ENCODE data around the gene CDK4. TPM values are rescaled to one million over a fixed set of nuclear protein-coding genes. Genes with fewer than 3 reads are reported as not detected.

Gene CDK4
- total RNA-seq, 4 donors from 2014 or later, result 95.2 to 137 (median 113) TPM

DNA sequence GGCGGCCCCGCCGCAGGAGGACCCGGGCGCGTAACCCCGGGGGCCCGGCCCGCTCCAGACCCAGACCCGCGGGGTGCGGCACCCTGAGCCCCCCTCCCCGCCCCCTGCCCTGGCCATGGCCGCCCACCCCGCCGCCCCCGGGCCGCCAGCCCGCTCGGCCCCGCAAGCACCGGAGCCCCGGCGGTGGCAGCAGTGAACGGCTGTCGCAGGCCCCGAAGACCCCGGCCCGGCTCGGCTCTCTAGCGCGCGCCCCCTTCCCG, 3.0 kb upstream of the CDK4 start:
- peak overlapping the region in 1 of 3 donors; percentile 79 for H3K4me3 ChIP-seq (replicated peaks in 1 of 3)
- peak overlapping the region; percentile 35 to 74 (median 46) for H3K27ac ChIP-seq
- no peak for DNase-seq
- H3K27me3 ChIP-seq, result no peaks in the 10 kb centered on the region
- peaks cover 10 to 11% of the 10 kb centered on the region in 2 donors for H3K36me3 ChIP-seq
- TF ChIP-seq, protein P1, sequence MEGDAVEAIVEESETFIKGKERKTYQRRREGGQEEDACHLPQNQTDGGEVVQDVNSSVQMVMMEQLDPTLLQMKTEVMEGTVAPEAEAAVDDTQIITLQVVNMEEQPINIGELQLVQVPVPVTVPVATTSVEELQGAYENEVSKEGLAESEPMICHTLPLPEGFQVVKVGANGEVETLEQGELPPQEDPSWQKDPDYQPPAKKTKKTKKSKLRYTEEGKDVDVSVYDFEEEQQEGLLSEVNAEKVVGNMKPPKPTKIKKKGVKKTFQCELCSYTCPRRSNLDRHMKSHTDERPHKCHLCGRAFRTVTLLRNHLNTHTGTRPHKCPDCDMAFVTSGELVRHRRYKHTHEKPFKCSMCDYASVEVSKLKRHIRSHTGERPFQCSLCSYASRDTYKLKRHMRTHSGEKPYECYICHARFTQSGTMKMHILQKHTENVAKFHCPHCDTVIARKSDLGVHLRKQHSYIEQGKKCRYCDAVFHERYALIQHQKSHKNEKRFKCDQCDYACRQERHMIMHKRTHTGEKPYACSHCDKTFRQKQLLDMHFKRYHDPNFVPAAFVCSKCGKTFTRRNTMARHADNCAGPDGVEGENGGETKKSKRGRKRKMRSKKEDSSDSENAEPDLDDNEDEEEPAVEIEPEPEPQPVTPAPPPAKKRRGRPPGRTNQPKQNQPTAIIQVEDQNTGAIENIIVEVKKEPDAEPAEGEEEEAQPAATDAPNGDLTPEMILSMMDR (IDR thresholded peaks at IDR 0.05), result no peak
- no peak for TF ChIP-seq POLR2A (IDR thresholded peaks at IDR 0.05)
- H3K4me1 ChIP-seq, result peaks cover 22 to 39% of the 10 kb centered on the region in 2 donors
- WGBS, 2 donors, result no CpG with 5 or more reads among the region's 34 CpGs
- no peaks in the 10 kb centered on the region for H3K9me3 ChIP-seq
- intact Hi-C loops (cut with DNase I), result no loop called here

DNA sequence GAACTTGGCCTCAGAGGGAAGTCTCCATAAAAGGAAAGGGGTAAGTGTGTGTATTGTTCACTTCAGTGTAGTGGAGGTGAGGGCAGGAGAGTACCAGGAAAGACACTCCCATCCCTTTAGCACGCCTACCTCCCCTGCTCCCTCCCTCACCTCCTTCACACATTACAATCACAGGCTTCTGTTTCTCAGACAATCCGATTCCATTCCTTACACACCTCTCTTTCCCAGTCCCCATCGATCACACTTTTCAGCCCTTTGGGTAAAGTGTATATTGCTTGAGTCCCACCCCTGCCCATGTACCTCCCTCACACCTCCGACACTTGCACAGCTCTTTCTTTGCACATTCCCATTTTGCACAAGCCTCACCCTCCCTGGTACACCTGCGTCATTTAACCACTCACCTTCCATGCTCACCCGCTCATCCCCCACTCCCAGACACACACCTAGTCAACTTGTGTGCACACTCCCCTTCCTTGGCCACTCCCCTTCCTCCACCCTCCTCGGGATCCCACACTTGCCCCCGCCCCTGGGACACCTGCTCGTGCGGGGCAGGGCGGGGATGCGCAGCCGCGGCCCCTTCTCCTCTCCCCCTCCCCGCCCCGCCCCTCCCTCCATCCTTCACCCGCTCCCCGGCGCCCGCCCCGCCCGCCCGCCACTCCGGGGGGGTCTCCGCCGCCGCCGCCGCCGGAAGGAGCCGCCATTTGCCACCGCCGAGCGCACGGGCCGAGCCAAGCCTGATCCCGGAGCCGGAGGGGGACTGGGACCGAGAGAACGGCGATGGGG, 2.5 kb upstream of the CDK4 start, which contains the start of gene MARCHF9:
Gene MARCHF9 (plus strand): TSS at position 693 of the 783 bp plus-strand sequence. CDS start 426 bp downstream, outside the sequence.
- Histone ChIP-seq H3K4me1 (peaks cover 22 to 39% of the 10 kb centered on the region in 2 donors), H3K4me3 (replicated peaks in 1 of 3) (peak within 1 kb of the TSS; percentile 19 to 79 (median 22)), H3K36me3 (peaks cover 10 to 11% of the 10 kb centered on the region in 2 donors), H3K27ac (peak within 1 kb of the TSS; percentile 35 to 74 (median 46)), H3K9me3 (no peaks in the 10 kb centered on the region), H3K27me3 (no peaks in the 10 kb centered on the region)
- 3 to 4% methylated on average over 17 to 20 of the region's 41 CpGs for WGBS, 2 donors
- peak; percentile 87 to 91 for DNase-seq
- intact Hi-C loops (cut with DNase I), result no loop called here
- TF ChIP-seq POLR2A (IDR thresholded peaks at IDR 0.05), result peak in 1 of 2 donors; percentile 35
- TF ChIP-seq, protein P1 (IDR thresholded peaks at IDR 0.05), result no peak

DNA sequence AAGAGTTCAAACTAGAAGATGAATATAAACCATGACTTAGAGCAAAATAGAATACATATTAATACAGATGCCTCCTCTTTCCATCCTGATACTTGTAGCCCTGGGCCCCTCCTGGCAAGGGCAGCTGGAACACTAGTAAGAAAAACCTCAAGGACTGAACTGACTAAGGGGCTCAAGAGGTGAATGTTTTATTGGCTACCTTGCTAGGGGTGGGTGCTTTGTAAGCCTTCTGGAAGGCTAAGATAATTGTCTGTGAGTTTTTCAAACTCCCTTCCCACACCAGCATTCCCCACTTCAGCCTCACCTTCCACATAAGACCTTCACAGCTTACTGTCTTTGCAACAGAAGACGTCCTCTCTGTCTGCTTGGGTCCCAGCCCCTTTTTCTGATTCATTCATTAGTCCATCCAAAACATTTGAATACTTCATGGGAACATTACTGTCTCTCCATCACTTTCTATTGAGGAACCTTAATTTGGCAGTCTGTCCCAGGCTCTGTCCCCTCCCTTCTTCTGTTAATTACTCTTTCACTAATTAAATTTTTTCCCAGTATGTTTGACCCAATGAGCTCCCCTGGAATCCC, 1.7 kb upstream of the CDK4 start:
- no peak for DNase-seq
- intact Hi-C loops (cut with DNase I), result no loop called here
- Histone ChIP-seq H3K9me3 (no peaks in the 10 kb centered on the region), H3K4me1 (peaks cover 22 to 39% of the 10 kb centered on the region in 2 donors), H3K36me3 (peaks cover 10 to 15% of the 10 kb centered on the region in 2 donors), H3K27ac (peak overlapping the region in 2 of 3 donors; percentile 17 to 74), H3K4me3 (replicated peaks in 1 of 3) (peak overlapping the region in 1 of 3 donors; percentile 79), H3K27me3 (no peaks in the 10 kb centered on the region)
- TF ChIP-seq POLR2A (IDR thresholded peaks at IDR 0.05), result no peak
- TF ChIP-seq, protein P1 (IDR thresholded peaks at IDR 0.05), result no peak
- 40 to 46% methylated on average over 1 of the region's 1 CpG for WGBS, 2 donors

DNA sequence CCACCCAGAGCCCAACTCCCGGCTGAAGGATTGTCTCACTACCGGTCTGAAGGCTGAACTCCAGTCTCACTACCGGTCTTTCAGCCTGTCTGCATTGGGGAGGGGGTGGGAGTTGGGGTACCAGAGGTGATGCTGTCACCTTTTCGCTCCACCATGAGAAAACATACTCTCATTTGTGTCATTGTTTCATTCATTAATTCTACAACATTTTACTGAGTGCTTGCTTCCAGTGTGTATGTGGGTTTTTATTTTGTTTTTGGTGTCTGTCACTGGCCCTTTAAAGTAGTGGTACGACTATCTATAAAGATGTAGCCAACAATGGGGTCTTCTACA, 524 bp upstream of the CDK4 start:
- H3K4me1 ChIP-seq, result peaks cover 22 to 39% of the 10 kb centered on the region in 2 donors
- peak overlapping the region; percentile 3 to 37 (median 32) for H3K27ac ChIP-seq
- intact Hi-C loops (cut with DNase I), result no loop called here
- no peak for DNase-seq
- H3K36me3 ChIP-seq, result peaks cover 14 to 19% of the 10 kb centered on the region in 2 donors
- no peak overlapping the region for H3K4me3 ChIP-seq (replicated peaks in 1 of 3)
- no peak for TF ChIP-seq POLR2A (IDR thresholded peaks at IDR 0.05)
- TF ChIP-seq, protein P1 (IDR thresholded peaks at IDR 0.05), result no peak
- no peaks in the 10 kb centered on the region for H3K27me3 ChIP-seq
- 3 to 4% methylated on average over 4 to 5 of the region's 5 CpGs for WGBS, 2 donors
- no peaks in the 10 kb centered on the region for H3K9me3 ChIP-seq

DNA sequence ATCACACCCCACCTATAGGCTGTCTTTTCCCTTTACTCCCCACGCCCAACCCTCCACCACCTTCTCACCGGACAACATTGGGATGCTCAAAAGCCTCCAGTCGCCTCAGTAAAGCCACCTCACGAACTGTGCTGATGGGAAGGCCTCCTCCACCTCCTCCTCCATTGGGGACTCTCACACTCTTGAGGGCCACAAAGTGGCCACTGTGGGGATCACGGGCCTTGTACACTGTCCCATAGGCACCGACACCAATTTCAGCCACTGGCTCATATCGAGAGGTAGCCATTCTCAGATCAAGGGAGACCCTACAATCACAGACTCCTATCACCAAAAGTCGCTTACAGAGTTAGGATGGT, 700 bp downstream of the CDK4 start:
- Histone ChIP-seq H3K27ac (peak overlapping the region in 2 of 3 donors; percentile 84), H3K27me3 (no peaks in the 10 kb centered on the region), H3K36me3 (peaks cover 25 to 28% of the 10 kb centered on the region in 2 donors), H3K9me3 (no peaks in the 10 kb centered on the region), H3K4me1 (peaks cover 19 to 35% of the 10 kb centered on the region in 2 donors), H3K4me3 (replicated peaks in 1 of 3) (peak overlapping the region in 2 of 3 donors; percentile 68 to 71)
- WGBS, 2 donors, result 8 to 15% methylated on average over 8 of the region's 8 CpGs
- intact Hi-C loops (cut with DNase I), result no loop called here
- TF ChIP-seq, protein P1 (IDR thresholded peaks at IDR 0.05), result no peak
- TF ChIP-seq POLR2A (IDR thresholded peaks at IDR 0.05), result no peak
- no peak for DNase-seq

Measured in thyroid gland (tissue), 4 donors.